ENCODE data around the gene CAPN2.
A peak's percentile ranks its signal among the peaks of the same experiment; 100 is the strongest.

Gene CAPN2

GRCh38 chr1:223771814-223772770, 59.8 kb downstream of the CAPN2 start:
- Mint-ChIP-seq H3K9me3 (no peaks in the 10 kb centered on the region), H3K4me3 (no peak overlapping the region), H3K27ac (peak overlapping the region; percentile 72), H3K27me3 (no peaks in the 10 kb centered on the region), H3K36me3 (peaks cover 63% of the 10 kb centered on the region), H3K4me1 (peaks cover 32% of the 10 kb centered on the region)
- no peak for ATAC-seq

- Mint-ChIP-seq H3K27me3 (no peaks in the 10 kb centered on the region), H3K4me3 (no peak overlapping the region), H3K9me3 (no peaks in the 10 kb centered on the region), H3K4me1 (peaks cover 32% of the 10 kb centered on the region), H3K36me3 (peaks cover 69% of the 10 kb centered on the region), H3K27ac (peak overlapping the region; percentile 23)
- no peak for ATAC-seq
Measured at GRCh38 chr1:223772771-223773160, 60.4 kb downstream of the CAPN2 start.

- Mint-ChIP-seq H3K27me3 (no peaks in the 10 kb centered on the region), H3K9me3 (no peaks in the 10 kb centered on the region), H3K4me1 (peaks cover 32% of the 10 kb centered on the region), H3K27ac (peak overlapping the region; percentile 64), H3K36me3 (peaks cover 71% of the 10 kb centered on the region), H3K4me3 (no peak overlapping the region)
- no peak for ATAC-seq
Measured at GRCh38 chr1:223774134-223774814, 61.9 kb downstream of the CAPN2 start.

- no peaks in the 10 kb centered on the region for H3K9me3 Mint-ChIP-seq
- ATAC-seq, result no peak
- H3K27ac Mint-ChIP-seq, result peak overlapping the region; percentile 64
- no peaks in the 10 kb centered on the region for H3K27me3 Mint-ChIP-seq
- H3K4me1 Mint-ChIP-seq, result peaks cover 32% of the 10 kb centered on the region
- H3K36me3 Mint-ChIP-seq, result peaks cover 65% of the 10 kb centered on the region
- H3K4me3 Mint-ChIP-seq, result no peak overlapping the region
Measured at GRCh38 chr1:223775054-223775453, 62.7 kb downstream of the CAPN2 start.

GRCh38 chr1:223775711-223776074, 63.4 kb downstream of the CAPN2 start:
- Mint-ChIP-seq H3K9me3 (no peaks in the 10 kb centered on the region), H3K36me3 (peaks cover 63% of the 10 kb centered on the region), H3K27me3 (no peaks in the 10 kb centered on the region), H3K27ac (peak overlapping the region; percentile 2), H3K4me1 (peaks cover 32% of the 10 kb centered on the region), H3K4me3 (no peak overlapping the region)
- no peak for ATAC-seq

GRCh38 chr1:223776075-223776814, 63.9 kb downstream of the CAPN2 start:
- H3K4me1 Mint-ChIP-seq, result peaks cover 29% of the 10 kb centered on the region
- ATAC-seq, result peak; percentile 79
- no peak overlapping the region for H3K4me3 Mint-ChIP-seq
- H3K9me3 Mint-ChIP-seq, result no peaks in the 10 kb centered on the region
- no peaks in the 10 kb centered on the region for H3K27me3 Mint-ChIP-seq
- H3K36me3 Mint-ChIP-seq, result peaks cover 65% of the 10 kb centered on the region
- H3K27ac Mint-ChIP-seq, result peak overlapping the region; percentile 2

GRCh38 chr1:223776826-223777454, 64.6 kb downstream of the CAPN2 start:
- no peak for ATAC-seq
- no peaks in the 10 kb centered on the region for H3K27me3 Mint-ChIP-seq
- H3K27ac Mint-ChIP-seq, result peak overlapping the region; percentile 2
- H3K4me3 Mint-ChIP-seq, result no peak overlapping the region
- peaks cover 22% of the 10 kb centered on the region for H3K4me1 Mint-ChIP-seq
- H3K9me3 Mint-ChIP-seq, result no peaks in the 10 kb centered on the region
- peaks cover 58% of the 10 kb centered on the region for H3K36me3 Mint-ChIP-seq

GRCh38 chr1:223780318-223780717, 68.0 kb downstream of the CAPN2 start:
- Mint-ChIP-seq H3K4me1 (peaks cover 10% of the 10 kb centered on the region), H3K27me3 (no peaks in the 10 kb centered on the region), H3K36me3 (peaks cover 50% of the 10 kb centered on the region), H3K4me3 (no peak overlapping the region), H3K9me3 (no peaks in the 10 kb centered on the region), H3K27ac (no peak overlapping the region)
- ATAC-seq, result no peak

GRCh38 chr1:223780949-223781348, 68.6 kb downstream of the CAPN2 start:
- Mint-ChIP-seq H3K4me1 (peaks cover 7% of the 10 kb centered on the region), H3K9me3 (no peaks in the 10 kb centered on the region), H3K36me3 (peaks cover 53% of the 10 kb centered on the region), H3K4me3 (no peak overlapping the region), H3K27me3 (no peaks in the 10 kb centered on the region), H3K27ac (peak overlapping the region; percentile 41)
- no peak for ATAC-seq

- Mint-ChIP-seq H3K4me3 (no peak overlapping the region), H3K27ac (no peak overlapping the region), H3K4me1 (no peaks in the 10 kb centered on the region), H3K27me3 (no peaks in the 10 kb centered on the region), H3K36me3 (peaks cover 49% of the 10 kb centered on the region), H3K9me3 (no peaks in the 10 kb centered on the region)
- ATAC-seq, result no peak
Measured at GRCh38 chr1:223783676-223784075, 71.3 kb downstream of the CAPN2 start.

GRCh38 chr1:223784541-223784940, 72.2 kb downstream of the CAPN2 start:
- H3K4me1 Mint-ChIP-seq, result no peaks in the 10 kb centered on the region
- no peak overlapping the region for H3K4me3 Mint-ChIP-seq
- H3K27me3 Mint-ChIP-seq, result no peaks in the 10 kb centered on the region
- H3K9me3 Mint-ChIP-seq, result no peaks in the 10 kb centered on the region
- H3K27ac Mint-ChIP-seq, result no peak overlapping the region
- H3K36me3 Mint-ChIP-seq, result peaks cover 46% of the 10 kb centered on the region
- ATAC-seq, result no peak

- no peak overlapping the region for H3K27ac Mint-ChIP-seq
- no peaks in the 10 kb centered on the region for H3K9me3 Mint-ChIP-seq
- H3K36me3 Mint-ChIP-seq, result peaks cover 45% of the 10 kb centered on the region
- H3K4me3 Mint-ChIP-seq, result no peak overlapping the region
- no peaks in the 10 kb centered on the region for H3K27me3 Mint-ChIP-seq
- ATAC-seq, result no peak
- no peaks in the 10 kb centered on the region for H3K4me1 Mint-ChIP-seq
Measured at GRCh38 chr1:223785808-223786207, 73.5 kb downstream of the CAPN2 start.

- no peak overlapping the region for H3K27ac Mint-ChIP-seq
- peaks cover 43% of the 10 kb centered on the region for H3K36me3 Mint-ChIP-seq
Measured at GRCh38 chr1:223788746-223789415, 76.5 kb downstream of the CAPN2 start.

GRCh38 chr1:223792046-223792445, 79.7 kb downstream of the CAPN2 start:
- Mint-ChIP-seq H3K9me3 (no peaks in the 10 kb centered on the region), H3K4me1 (no peaks in the 10 kb centered on the region), H3K27me3 (no peaks in the 10 kb centered on the region), H3K36me3 (peaks cover 43% of the 10 kb centered on the region), H3K27ac (no peak overlapping the region), H3K4me3 (no peak overlapping the region)
- no peak for ATAC-seq

More at GRCh38 chr1:223788746-223789415, 76.5 kb downstream of the CAPN2 start:
- no peaks in the 10 kb centered on the region for H3K27me3 Mint-ChIP-seq
- no peak overlapping the region for H3K4me3 Mint-ChIP-seq
- H3K9me3 Mint-ChIP-seq, result no peaks in the 10 kb centered on the region
- no peak for ATAC-seq
- H3K4me1 Mint-ChIP-seq, result no peaks in the 10 kb centered on the region
